PC-3 (cell line): ENCODE results near the gene ATN1.

ENCODE experiments used
- EZH2 ChIP-seq: fragments of 300-600 bp; sonication (generic); IDR thresholded peaks from one replicate; pipeline ENCODE4 v1.6.1; 2017; ENCODE audit warnings: antibody characterized with exemption, mild to moderate bottlenecking, low read length; ENCODE audit not compliant: unreplicated experiment
- EZH2phosphoT487 ChIP-seq: fragments of 300-600 bp; sonication (generic); IDR thresholded peaks from 2 replicates; pipeline ENCODE4 v1.6.1; 2018; ENCODE audit warnings: mild to moderate bottlenecking, antibody characterized with exemption, low read length, borderline replicate concordance
- TF ChIP-seq, protein P1 (sequence below): fragments of 300-600 bp; sonication (generic); conservative IDR thresholded peaks from 2 replicates; pipeline ENCODE4 v1.5.1; 2017; ENCODE audit warnings: antibody characterized with exemption, low read depth, mild to moderate bottlenecking, low read length

- TF ChIP-seq, protein P1, sequence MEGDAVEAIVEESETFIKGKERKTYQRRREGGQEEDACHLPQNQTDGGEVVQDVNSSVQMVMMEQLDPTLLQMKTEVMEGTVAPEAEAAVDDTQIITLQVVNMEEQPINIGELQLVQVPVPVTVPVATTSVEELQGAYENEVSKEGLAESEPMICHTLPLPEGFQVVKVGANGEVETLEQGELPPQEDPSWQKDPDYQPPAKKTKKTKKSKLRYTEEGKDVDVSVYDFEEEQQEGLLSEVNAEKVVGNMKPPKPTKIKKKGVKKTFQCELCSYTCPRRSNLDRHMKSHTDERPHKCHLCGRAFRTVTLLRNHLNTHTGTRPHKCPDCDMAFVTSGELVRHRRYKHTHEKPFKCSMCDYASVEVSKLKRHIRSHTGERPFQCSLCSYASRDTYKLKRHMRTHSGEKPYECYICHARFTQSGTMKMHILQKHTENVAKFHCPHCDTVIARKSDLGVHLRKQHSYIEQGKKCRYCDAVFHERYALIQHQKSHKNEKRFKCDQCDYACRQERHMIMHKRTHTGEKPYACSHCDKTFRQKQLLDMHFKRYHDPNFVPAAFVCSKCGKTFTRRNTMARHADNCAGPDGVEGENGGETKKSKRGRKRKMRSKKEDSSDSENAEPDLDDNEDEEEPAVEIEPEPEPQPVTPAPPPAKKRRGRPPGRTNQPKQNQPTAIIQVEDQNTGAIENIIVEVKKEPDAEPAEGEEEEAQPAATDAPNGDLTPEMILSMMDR: no peak
- TF ChIP-seq EZH2 (no peak), EZH2phosphoT487 (no peak)
Observed at GRCh38 chr12:6914947-6915788, 12.6 kb upstream of the ATN1 start.
